ENCODE measurements around the gene SPPL2C. TPM values are rescaled to one million over a fixed set of nuclear protein-coding genes. Genes with fewer than 3 reads are reported as not detected.

SPPL2C gene
- total RNA-seq, 2 donors from 2014 or later, result not detected

DNA sequence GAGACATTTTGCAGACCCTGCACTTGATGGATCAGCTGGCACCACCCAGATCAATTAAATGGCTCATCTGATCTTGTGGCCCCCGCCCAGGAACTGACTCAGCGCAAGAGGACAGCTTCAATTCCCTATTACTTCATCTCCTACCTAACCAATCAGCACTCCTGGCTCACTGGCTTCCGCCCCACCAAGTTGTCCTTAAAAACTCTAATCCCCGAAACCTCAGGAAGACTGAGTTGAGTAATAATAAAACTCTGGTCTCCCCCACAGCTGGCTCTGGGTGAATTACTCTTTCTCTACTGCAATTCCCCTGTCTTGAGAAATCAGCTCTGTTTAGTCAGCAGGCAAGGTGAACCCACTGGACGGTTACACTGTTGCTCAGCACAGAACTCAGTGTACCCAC is 23.6 kb downstream of the SPPL2C start:
- DNase-seq, result no peak
- intact Hi-C loops (cut with DNase I), result no loop called here
- no peak for ATAC-seq

- intact Hi-C loops (cut with DNase I), result no loop called here
- ATAC-seq (no peak), DNase-seq (no peak)
Observed at GRCh38 chr17:45869676-45870341, 25.1 kb downstream of the SPPL2C start.

DNA sequence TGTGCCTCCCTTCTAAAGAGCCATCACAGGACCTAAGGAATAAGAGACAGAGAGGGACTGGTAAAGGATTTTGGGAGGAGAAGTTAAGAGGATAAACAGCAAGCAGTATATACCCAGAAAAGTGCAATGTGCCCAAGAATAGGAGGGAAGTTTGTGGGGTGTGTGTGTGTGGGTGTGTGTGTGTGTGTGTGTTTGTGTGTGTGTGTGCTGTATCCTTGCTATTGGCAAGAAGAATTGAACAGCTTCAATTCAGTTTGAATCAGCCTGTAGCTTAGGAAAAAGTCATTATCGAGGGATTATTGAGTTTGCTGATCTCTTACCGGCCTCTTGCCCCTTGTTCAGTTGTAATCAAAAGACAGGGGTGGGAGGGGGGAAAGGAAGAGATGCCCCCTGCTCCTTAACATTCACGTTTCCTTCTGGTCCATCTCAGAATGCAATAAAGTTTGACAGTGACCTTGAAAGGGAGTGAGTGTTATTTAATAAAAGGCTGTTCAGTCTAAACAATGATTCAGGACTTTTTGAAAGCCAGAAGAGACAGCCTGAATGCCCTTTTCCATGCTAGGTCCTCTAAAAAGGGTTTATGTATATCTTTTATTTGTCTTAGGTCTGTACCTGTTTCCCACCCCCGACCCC is 25.8 kb downstream of the SPPL2C start:
- intact Hi-C loops (cut with DNase I), result no loop called here
- DNase-seq, result no peak
- no peak for ATAC-seq

DNA sequence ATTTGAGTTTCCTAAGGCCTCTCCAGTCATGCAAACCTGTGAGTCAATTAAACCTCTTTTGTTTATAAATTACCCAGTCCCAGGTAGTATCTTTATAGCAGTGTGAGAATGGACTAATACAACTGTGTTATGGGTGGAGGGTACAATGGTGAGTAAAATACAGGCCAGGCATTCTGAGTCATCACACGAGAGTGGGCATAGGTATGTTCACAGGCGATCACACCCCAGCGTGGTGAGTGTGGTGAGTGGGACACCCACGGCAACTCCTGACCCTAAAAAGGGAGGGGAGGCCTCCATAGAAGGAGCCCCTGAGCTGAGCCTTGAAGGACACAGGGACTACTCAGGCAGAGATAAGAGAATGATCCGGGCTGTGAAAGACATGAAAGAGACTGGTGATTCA is 27.0 kb downstream of the SPPL2C start:
- no peak for ATAC-seq
- intact Hi-C loops (cut with DNase I), result no loop called here
- no peak for DNase-seq

GRCh38 chr17:45873728-45874127 is 29.0 kb downstream of the SPPL2C start:
- ATAC-seq (no peak), DNase-seq (no peak)
- intact Hi-C loops (cut with DNase I), result no loop called here

DNA sequence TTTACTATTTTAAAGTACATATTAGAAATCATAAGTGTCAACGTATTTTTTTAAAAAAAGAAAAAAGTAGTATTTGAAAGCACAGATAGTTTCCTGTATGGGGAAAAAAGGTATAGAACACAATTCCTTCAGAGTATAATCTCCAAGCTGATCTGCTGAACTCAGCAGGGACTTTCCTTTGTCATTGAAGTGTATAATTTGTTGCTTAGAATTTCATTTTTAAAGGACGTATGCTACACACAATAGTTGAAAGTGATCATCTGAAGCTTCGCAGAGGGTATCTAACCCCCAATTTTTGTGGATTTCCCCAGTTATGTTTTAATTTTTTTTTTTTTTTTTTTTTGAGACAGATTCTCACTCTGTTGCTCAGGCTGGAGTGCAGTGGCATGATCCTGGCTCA is 29.5 kb downstream of the SPPL2C start:
- no peak for DNase-seq
- ATAC-seq, result no peak
- intact Hi-C loops (cut with DNase I), result no loop called here

DNA sequence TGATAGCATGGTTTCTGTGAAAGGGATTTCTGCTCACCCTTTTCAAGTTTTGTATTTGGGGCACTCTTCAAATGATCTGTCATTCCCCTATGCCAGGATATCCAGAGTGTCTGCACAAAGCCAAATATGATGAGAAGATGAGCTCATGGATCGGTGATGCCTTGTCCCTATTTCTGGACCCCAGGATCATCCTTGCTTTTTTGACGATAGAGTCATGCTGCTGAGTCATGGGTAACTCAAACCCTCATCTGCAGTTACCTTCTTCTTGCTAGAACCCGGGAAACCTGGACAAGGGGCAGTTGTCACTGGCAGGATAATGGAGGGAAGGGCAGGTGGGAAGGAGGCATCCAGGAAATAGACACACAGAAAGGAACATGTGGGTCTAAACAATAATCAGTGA is 31.9 kb downstream of the SPPL2C start:
- intact Hi-C loops (cut with DNase I), result no loop called here
- ATAC-seq, result no peak
- no peak for DNase-seq

DNA sequence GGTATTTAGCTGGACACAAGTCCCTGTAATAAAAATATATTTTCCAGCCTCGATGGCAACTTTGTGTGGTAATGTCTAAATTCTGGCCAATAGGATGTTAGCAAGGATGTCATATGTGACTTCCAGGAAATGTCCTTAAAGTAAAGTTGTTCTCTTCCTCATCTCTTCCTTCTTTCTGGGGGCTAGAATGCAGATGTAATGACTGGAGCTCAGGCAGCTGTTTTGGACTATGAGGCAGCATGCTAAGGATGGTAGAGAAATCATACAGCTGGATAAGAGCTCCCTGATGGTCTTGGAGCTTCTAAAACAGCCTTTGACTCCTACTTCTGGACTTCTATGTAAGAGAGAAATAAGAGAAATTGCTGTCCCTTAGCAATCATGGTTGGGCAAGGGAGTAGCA is 32.8 kb downstream of the SPPL2C start:
- intact Hi-C loops (cut with DNase I), result no loop called here
- ATAC-seq (no peak), DNase-seq (no peak)

GRCh38 chr17:45883063-45883462 is 38.4 kb downstream of the SPPL2C start:
- intact Hi-C loops (cut with DNase I), result no loop called here
- DNase-seq, result no peak
- ATAC-seq, result no peak

DNA sequence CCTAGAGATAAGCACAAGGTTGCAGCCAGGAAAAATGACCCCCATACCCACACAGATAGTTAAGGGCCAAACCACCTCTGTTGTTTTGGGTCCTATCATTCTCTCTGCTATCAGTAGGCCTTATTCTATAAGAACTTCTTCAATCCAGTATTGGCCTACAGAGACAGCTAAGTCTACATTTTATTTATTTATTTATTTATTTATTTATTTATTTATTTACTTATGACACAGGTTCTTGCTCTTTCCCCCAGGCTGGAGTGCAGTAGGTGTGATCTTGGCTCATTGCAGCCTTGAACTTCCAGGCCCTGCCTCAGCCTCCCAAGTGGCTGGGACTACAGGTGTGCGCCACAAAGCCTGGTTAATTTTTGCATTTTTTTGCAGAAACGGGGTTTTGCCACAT is 42.2 kb downstream of the SPPL2C start:
- intact Hi-C loops (cut with DNase I), result no loop called here
- ATAC-seq, result no peak
- DNase-seq, result no peak

DNA sequence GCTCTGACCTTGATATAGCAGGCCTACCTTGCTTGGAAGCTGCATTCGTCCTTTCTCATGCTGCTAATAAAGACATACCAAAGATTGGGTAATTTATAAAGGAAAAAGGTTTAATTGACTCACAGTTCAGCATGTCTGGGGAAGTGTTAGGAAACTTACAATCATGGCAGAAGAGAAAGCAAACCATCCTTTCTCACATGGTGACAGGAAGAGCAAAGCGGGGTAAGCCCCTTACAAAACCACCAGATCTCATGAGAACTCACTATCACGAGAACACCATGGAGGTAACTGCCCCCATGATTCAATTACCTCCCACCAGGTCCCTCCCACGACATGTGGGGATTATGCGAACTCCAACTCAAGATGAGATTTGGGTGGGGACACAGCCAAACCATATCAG is 43.7 kb downstream of the SPPL2C start:
- intact Hi-C loops (cut with DNase I), result no loop called here
- DNase-seq, result no peak
- no peak for ATAC-seq

- no peak for ATAC-seq
- no peak for DNase-seq
- intact Hi-C loops (cut with DNase I), result no loop called here
Observed at GRCh38 chr17:45889579-45889978, 44.9 kb downstream of the SPPL2C start.

DNA sequence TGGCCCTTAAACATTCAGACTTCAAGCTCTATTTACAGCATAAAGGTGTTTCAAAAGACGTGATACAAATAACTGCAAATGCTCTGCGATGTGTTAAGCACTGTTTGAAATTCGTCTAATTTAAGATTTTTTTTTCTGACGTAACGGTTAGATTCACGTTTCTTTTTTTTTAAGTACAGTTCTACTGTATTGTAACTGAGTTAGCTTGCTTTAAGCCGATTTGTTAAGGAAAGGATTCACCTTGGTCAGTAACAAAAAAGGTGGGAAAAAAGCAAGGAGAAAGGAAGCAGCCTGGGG is 49.0 kb downstream of the SPPL2C start:
- ATAC-seq (no peak), DNase-seq (no peak)
- intact Hi-C loops (cut with DNase I), result no loop called here

GRCh38 chr17:45894022-45894784 is 49.5 kb downstream of the SPPL2C start, which contains the start of gene MAPT:
TSS of gene MAPT (plus strand) at chr17:45894554. CDS start at chr17:45962338, 67,784 bp downstream.
- intact Hi-C loops (cut with DNase I), result no loop called here
- ATAC-seq (peak; percentile 97 to 98), DNase-seq (peak; percentile 92)

DNA sequence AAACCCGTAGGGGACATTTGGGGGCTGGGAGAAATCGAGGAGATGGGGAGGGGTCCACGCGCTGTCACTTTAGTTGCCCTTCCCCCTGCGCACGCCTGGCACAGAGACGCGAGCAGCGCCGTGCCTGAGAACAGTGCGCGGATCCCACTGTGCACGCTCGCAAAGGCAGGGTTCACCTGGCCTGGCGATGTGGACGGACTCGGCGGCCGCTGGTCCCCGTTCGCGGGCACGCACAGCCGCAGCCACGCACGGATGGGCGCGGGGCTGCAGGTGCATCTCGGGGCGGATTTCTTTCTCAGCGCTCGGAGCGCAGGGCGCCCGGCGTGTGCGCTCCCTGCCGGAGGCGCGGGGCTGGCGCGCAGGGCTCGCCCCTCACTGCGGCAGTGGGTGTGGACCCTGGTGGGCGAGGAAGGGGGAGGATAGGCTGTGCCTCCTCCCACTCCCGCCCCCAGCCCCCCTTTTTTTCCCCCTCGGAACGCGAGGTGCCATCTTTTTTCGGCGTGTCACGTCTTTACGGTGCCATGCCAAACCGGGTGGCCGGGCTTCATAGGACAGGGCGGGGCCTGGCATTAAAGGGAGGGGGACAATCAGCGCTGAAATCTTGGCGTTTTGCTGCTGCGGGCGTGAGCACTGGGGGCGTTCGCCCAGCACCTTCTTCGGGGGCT is 50.8 kb downstream of the SPPL2C start:
- DNase-seq (no peak), ATAC-seq (peak; percentile 5 to 14)
- intact Hi-C loops (cut with DNase I), result loop anchor here in 1 of 2 donors (5.0 kb wide), 1 partner anchor 47 kb away; no protein-coding TSS in a partner anchor

DNA sequence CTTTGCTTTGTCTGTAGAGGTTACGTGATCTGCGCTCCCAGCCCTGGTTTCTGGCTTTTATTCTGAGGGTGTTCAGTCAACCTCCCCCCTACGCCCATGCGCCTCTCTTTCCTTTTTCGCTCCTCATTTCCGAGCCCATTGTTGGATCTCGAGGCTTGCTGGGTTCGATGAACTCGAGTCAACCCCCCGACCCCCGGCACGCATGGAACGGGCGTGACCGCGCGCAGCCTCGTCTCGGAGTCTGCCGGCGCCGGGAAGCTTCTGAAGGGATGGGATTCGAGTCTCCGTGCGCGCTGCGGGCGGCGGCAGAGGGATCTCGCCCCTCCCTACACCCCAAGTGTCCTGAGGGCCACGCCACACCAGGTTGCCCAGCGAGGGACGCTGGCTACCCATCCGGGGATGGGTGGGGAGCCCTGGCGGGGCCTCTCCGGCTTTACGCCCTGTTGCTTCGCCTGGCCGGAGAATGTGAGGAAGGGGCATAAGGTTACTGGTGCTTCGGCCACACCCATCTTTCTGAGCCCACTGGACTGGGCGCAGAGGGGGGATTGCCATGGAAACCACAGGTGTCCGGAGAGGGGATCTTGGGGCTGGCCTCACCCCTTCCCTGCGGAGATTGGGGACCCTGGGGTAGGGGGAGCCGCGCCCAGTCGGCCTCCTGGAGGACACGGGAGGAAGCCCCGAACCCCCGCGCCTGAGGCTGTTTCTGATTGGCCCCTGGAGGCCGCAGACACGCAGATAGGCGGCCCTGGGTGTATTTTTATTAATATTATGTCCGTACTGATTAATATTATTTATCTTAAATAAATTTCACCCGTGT is 51.5 kb downstream of the SPPL2C start:
- intact Hi-C loops (cut with DNase I), result loop anchor here in 1 of 2 donors (5.0 kb wide), 1 partner anchor 46 kb away; no protein-coding TSS in a partner anchor
- ATAC-seq (no peak), DNase-seq (no peak)
